OCI-LY1 (cell line): ENCODE data around the gene ASPM.

Source experiments
- H2AFZ ChIP-seq: fragments of 200-600 bp; sonication (generic), shearing (Covaris generic); 2 replicates; pipeline ENCODE4 v1.6.0; 2014; ENCODE audit warnings: antibody characterized with exemption, mild to moderate bottlenecking, low read length
- H3F3A ChIP-seq: fragments of 200-600 bp; sonication (generic), shearing (Covaris generic); 2 replicates; pipeline ENCODE4 v1.6.0; 2014; ENCODE audit warnings: mild to moderate bottlenecking, antibody characterized with exemption, low read length, moderate library complexity; ENCODE audit not compliant: insufficient read depth
- H3K27ac ChIP-seq: fragments of 200-600 bp; sonication (generic); 2 replicates; pipeline ENCODE4 v1.5.1; 2014; ENCODE audit warnings: low read length, mixed run types, mild to moderate bottlenecking, low read depth; ENCODE audit not compliant: poor library complexity, severe bottlenecking
- H3K27me3 ChIP-seq: fragments of 200-600 bp; sonication (generic); 2 replicates; pipeline ENCODE4 v1.6.0; 2014; ENCODE audit warnings: antibody characterized with exemption, mild to moderate bottlenecking, low read length, moderate library complexity; ENCODE audit not compliant: insufficient read depth
- H3K36me3 ChIP-seq: fragments of 200-600 bp; sonication (generic); 2 replicates; pipeline ENCODE4 v1.6.1; 2014; ENCODE audit warnings: mild to moderate bottlenecking, antibody characterized with exemption, low read length, moderate library complexity, mixed read lengths; ENCODE audit not compliant: insufficient read depth
- H3K4me1 ChIP-seq: fragments of 200-600 bp; sonication (generic); 2 replicates; pipeline ENCODE4 v1.5.1; 2014; ENCODE audit warnings: mild to moderate bottlenecking, low read length, moderate library complexity; ENCODE audit not compliant: insufficient read depth, severe bottlenecking
- H3K4me2 ChIP-seq: fragments of 200-600 bp; sonication (generic), shearing (Covaris generic); 2 replicates; pipeline ENCODE4 v1.6.1; 2014; ENCODE audit warnings: low read length
- H3K4me3 ChIP-seq: fragments of 200-600 bp; sonication (generic); 2 replicates; pipeline ENCODE4 v1.5.1; 2014; ENCODE audit warnings: low read length, low read depth, mild to moderate bottlenecking, mixed read lengths; ENCODE audit not compliant: poor library complexity, severe bottlenecking
- H3K79me2 ChIP-seq: fragments of 200-600 bp; shearing (Covaris generic); 2 replicates; pipeline ENCODE4 v1.6.1; 2016; ENCODE audit warnings: mixed run types, low read length, mixed read lengths; ENCODE audit not compliant: insufficient read depth
- H3K9ac ChIP-seq: fragments of 200-600 bp; sonication (generic), shearing (Covaris generic); 2 replicates; pipeline ENCODE4 v1.6.1; 2014; ENCODE audit warnings: mild to moderate bottlenecking, low read length, mixed read lengths
- H3K9me2 ChIP-seq: fragments of 200-600 bp; sonication (generic), shearing (Covaris generic); 2 replicates; pipeline ENCODE4 v1.6.1; 2014; ENCODE audit warnings: low read depth, mild to moderate bottlenecking, low read length, mixed read lengths
- H3K9me3 ChIP-seq: fragments of 200-600 bp; shearing (Covaris generic); 2 replicates; pipeline ENCODE4 v1.6.1; 2014; ENCODE audit warnings: low read length, mixed read lengths
- H4K20me1 ChIP-seq: fragments of 200-600 bp; sonication (generic), shearing (Covaris generic); 2 replicates; pipeline ENCODE4 v1.6.0; 2016; ENCODE audit warnings: mild to moderate bottlenecking, low read length; ENCODE audit not compliant: insufficient read depth
- CTCF ChIP-seq: fragments of 200-600 bp; sonication (generic), shearing (Covaris generic); IDR thresholded peaks from 2 replicates; pipeline ENCODE4 v1.5.1; 2017; ENCODE audit warnings: mild to moderate bottlenecking, antibody characterized with exemption, low read length, moderate library complexity, mixed read lengths
- EZH2 ChIP-seq: fragments of 200-600 bp; sonication (generic), shearing (Covaris generic); IDR thresholded peaks from 2 replicates; pipeline ENCODE4 v1.8.0; 2017; ENCODE audit warnings: borderline replicate concordance, mixed run types, mild to moderate bottlenecking, antibody characterized with exemption, low read length, moderate library complexity, mixed read lengths

Gene ASPM

DNA sequence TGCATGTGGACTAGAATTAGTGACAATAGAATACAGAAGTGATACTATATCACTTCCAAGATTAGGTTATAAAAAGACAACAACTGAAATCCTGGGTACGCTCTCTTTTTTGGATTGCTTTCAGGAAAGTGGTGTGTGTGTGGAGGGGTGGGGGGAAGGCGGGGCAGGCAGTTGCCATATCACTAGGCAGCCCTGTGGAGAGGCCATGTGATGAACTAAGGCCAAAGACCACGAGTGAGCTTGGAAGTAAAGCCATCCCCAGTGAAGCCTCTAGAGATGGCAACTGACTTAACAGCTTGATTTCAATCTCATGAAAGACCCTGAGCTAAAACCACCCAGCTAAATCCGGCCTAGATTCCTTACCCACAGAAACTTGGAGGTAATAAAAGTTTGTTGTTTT, 6.2 kb upstream of the ASPM start:
- Histone ChIP-seq H3K4me3 (no peak overlapping the region), H3K4me2 (no peak overlapping the region), H3K79me2 (no peaks in the 10 kb centered on the region), H3K27ac (no peak overlapping the region), H3K4me1 (no peaks in the 10 kb centered on the region), H3F3A (no peaks in the 10 kb centered on the region), H3K9me2 (no peaks in the 10 kb centered on the region), H4K20me1 (no peaks in the 10 kb centered on the region), H3K9ac (no peak overlapping the region), H3K27me3 (no peaks in the 10 kb centered on the region), H3K9me3 (no peaks in the 10 kb centered on the region; the same call in 1 of the 2 replicates), H3K36me3 (no peaks in the 10 kb centered on the region), H2AFZ (no peak overlapping the region)
- TF ChIP-seq EZH2 = no peak
- no peak for TF ChIP-seq CTCF

DNA sequence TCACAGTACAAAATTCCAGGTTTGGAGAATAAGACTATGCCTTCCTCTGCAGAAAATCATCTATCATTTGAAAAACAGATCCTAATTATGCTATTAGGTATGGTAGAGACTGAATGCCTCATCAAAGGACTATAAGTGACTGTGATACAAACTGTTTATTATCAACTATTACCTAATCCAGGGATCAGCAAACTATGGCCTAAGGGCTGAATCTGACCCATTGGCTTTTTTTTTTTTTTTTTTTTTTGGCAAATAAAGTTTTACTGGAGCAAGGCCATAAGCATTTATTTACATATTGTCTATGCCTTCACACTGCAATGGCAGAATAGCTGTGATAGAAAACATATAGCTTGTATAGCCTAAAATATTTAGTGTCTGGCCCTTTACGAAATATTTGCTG, 4.7 kb upstream of the ASPM start:
- H3K27ac ChIP-seq = no peak overlapping the region
- H3K9me3 ChIP-seq = no peaks in the 10 kb centered on the region; the same call in 1 of the 2 replicates
- H3K36me3 ChIP-seq = no peaks in the 10 kb centered on the region
- no peak overlapping the region for H3K9ac ChIP-seq
- no peaks in the 10 kb centered on the region for H3K27me3 ChIP-seq
- no peaks in the 10 kb centered on the region for H4K20me1 ChIP-seq
- no peak overlapping the region for H3K4me3 ChIP-seq
- H3K79me2 ChIP-seq = peaks cover 2% of the 10 kb centered on the region; the same call in 1 of the 2 replicates
- TF ChIP-seq CTCF = no peak
- no peak for TF ChIP-seq EZH2
- H3F3A ChIP-seq = no peaks in the 10 kb centered on the region
- no peaks in the 10 kb centered on the region for H3K9me2 ChIP-seq
- H3K4me2 ChIP-seq = no peak overlapping the region
- H2AFZ ChIP-seq = no peak overlapping the region
- H3K4me1 ChIP-seq = no peaks in the 10 kb centered on the region

DNA sequence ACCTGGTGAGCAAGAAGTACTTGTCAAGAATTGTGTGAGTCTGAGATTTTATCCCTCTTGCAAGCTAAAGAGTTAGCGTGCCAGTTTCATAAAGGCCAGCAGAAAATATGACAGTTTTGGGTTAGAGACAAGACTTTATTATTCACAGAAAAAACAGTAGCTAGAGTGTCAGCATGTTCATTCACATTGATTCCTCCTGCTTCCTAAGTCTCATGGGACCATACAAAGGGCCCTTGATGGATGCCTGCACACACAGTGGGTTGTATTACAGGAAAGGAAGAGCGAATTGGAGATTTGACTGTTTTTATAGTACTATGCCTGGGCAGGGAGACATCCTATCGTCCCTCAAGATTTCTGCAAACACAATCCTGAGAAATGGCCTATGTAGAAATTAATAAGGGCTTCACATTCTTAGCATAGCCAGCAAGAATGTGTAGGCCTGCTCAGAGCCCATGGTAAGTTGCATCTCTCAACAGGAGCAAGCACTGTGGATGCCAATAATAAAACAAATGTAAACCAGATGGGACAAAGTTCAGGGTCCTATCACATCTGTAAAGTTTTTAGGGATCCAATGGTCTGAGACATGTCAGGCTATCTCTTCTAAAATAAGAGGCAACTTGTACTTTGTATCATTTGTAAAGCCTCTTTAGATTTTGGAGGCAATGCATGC, 4.0 kb upstream of the ASPM start:
- Histone ChIP-seq H3K27me3 (no peaks in the 10 kb centered on the region), H3K4me1 (no peaks in the 10 kb centered on the region), H3K4me2 (no peak overlapping the region), H3K27ac (no peak overlapping the region), H3K36me3 (no peaks in the 10 kb centered on the region), H3K79me2 (peaks cover 9% of the 10 kb centered on the region), H3K9ac (no peak overlapping the region), H2AFZ (no peak overlapping the region), H3F3A (no peaks in the 10 kb centered on the region), H3K9me2 (no peaks in the 10 kb centered on the region), H4K20me1 (no peaks in the 10 kb centered on the region), H3K4me3 (no peak overlapping the region), H3K9me3 (no peaks in the 10 kb centered on the region; the same call in 1 of the 2 replicates)
- TF ChIP-seq EZH2 (no peak), CTCF (no peak)
